ENCODE data around the gene PCBD2. TPM values are rescaled to one million over a fixed set of nuclear protein-coding genes. Genes with fewer than 3 reads are reported as not detected.
"Not testable (repeated sequence)": the region's sequence is repeated elsewhere in the genome, so short reads cannot be mapped to it uniquely, and the experiment has no call there.

PCBD2 gene
- total RNA-seq = 7.0 TPM

- peak; percentile 80 for DNase-seq
Observed at GRCh38 chr5:134904610-134905245, at the start of gene PCBD2. Gene PCBD2 (plus strand): TSS chr5:134905131. CDS start chr5:134905140, 9 bp downstream.

- DNase-seq = not testable (repeated sequence)
Observed at GRCh38 chr5:134856465-134856864, 48.5 kb upstream of the PCBD2 start.

- DNase-seq = no peak
Observed at GRCh38 chr5:134857401-134857800, 47.5 kb upstream of the PCBD2 start.

DNA sequence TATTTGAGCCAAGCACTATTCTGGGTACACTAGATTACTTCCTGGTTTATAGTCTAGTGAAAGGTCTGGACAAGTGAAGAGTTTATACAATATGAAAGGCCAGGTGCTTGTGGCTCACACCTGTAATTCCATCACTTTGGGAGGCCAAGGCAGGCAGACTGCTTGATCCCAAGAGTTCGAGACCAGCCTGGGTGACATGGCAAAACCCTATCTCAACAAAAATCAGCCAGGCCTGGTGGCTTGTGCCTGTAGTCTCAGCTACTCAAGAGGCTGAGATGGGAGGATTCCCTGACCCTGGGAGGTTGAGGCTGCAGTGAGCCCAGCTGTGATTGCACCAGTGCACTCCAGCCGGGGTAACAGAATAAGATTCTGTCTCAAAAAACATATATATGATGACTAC, 40.2 kb upstream of the PCBD2 start:
- no peak for DNase-seq

DNA sequence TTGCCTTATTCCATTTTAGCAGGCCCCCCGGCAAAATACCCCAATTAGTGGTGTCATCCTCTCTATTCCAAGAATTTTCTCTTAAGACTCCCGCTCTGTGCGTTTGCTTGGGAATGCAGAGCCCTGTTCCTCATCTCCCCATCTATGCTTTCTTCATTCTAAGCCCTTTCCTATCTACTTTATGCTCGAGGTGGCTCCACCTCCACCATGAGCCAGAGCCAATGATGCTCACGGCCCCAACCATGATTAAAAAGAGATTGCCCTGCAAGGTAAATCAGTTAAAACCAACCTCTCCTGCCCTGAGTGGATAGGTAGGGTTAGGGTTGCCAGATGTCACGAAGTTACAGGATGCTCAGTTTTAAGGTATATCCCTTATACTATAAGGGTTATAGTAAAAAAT, 31.4 kb upstream of the PCBD2 start:
- DNase-seq = no peak

GRCh38 chr5:134873987-134874830, 30.7 kb upstream of the PCBD2 start, which contains the start of gene TXNDC15:
Gene TXNDC15 (plus strand): TSS chr5:134874371. CDS start chr5:134874428, 57 bp downstream.
- peak; percentile 77 for DNase-seq

DNA sequence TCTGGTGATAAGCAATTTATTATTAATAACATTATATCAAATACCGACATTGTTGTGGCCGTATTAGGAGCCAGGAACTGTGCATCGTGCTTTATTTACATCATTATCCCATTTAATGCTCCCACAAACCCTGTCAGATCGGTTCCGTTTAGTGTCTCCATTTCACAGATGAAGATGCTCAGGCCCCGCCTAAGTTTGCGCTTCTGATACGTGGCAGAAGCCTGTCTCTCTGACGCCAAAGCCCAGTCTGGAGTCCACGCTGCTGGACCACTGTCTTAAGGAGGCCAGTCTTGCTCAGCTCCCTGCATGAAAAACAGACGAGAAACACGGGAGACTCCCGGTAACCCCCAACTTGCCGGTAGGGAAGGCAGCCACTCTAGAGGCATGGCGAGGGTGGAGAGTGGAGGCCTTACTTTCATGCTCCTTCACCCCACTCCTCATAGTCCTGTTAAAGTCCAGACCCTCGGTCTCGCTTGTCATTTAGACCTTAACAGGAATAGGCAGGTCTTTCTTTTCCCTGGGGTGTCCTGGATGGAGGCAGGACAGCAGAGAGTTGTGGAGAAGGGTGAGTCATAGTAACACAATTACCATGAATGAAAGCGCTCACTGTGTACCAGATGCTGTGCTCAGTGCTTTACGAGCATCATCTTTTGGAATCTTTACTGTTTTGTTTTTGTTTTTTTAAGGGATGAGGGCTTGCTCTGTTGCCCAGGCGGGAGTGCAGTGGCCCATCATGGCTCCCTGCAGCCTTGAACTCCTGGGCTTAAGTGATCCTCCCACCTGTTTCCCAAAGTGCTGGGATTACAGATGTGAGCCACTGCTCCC, 29.9 kb upstream of the PCBD2 start:
- DNase-seq = peak; percentile 72

DNA sequence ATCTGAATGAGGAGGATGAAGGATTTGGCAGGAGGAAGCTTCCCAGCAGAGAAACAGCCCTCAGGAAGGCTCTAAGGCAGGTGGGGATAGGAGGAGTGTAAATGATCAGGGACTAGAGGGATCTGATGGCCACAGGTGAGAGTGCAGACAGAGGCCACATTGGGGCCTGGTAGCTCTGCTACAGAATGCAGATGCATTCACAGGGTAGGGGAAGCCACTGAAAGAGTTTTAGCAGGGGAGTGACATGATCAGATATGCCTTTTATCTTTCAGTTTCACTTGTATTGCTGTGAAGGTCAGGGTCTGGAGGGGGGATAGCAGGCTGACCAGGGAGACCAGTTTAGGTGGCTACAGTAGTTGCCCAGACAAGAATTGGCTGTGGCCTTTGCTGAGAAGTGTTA, 27.8 kb upstream of the PCBD2 start:
- DNase-seq = no peak

DNA sequence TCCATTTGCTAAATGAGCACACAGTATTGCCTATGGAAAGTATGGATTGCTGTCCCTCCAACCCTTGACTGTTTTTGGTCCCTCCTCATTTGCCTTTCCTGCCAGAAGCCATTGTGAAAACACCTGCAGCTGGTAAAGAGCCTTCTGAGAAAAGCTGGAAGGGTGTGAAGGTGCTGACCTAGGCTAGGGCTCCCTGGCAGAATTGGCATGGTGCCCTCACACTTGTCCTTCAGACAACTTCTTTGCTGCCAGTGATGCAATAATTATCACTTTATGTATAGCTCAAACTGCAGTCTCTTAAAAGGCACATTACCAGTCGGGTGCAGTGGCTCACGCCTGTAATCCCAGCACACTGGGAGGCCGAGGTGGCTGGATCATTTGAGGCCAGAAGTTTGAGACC, 26.5 kb upstream of the PCBD2 start:
- no peak for DNase-seq

DNA sequence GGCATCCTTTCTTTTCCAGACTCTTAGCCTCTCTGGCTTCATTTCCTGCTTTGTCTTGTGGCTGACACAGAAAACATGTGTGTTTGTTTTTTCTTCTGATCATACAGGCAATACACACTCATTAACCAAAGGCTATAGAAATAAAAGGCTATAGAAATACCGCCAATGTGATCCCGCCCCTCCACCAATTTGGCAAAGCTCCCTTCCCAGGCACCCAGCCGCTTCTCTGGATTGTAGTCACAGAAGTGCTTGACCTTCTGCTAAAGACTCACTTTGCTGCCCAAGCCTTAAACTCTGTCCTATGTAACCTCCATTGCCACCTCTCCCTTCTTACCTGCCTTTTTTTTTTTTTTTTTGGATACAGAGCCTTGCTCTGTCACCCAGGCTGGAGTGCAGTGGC, 25.5 kb upstream of the PCBD2 start:
- no peak for DNase-seq

GRCh38 chr5:134880937-134881336, 24.0 kb upstream of the PCBD2 start:
- not testable (repeated sequence) for DNase-seq

- DNase-seq = not testable (repeated sequence)
Observed at GRCh38 chr5:134881711-134882110, 23.2 kb upstream of the PCBD2 start.

DNA sequence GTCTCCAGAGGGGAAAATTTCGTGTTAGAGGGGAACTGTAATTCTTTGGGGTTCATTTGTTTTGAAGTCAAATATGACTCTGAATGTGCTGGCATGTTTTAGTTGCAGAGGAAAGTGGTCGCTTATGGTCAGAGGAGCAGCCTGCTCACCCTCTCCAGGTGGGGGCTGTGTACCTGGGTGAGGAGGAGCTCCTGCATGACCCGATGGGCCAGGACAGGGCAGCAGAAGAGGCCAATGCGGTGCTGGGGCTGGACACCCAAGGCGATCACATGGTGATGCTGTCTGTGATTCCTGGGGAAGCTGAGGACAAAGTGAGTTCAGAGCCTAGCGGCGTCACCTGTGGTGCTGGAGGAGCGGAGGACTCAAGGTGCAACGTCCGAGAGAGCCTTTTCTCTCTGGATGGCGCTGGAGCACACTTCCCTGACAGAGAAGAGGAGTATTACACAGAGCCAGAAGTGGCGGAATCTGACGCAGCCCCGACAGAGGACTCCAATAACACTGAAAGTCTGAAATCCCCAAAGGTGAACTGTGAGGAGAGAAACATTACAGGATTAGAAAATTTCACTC, 17.3 kb upstream of the PCBD2 start:
- DNase-seq = no peak

DNA sequence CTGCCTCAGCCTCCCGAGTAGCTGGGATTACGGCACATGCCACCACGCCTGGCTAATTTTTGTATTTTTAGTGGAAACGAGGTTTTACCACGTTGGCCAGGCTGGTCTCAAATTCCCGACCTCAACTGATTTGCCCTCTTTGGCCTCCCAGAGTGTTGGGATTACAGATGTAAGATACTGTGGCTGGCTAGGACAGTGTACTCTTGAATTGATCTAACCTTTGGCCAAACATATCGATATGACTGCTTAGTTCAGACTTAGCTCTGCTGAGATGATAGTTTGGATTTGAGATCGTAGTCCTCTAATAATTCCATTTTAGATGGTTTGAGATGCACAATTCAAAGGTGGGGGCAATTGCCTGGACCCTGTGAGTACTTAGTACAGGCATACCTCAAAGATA, 15.6 kb upstream of the PCBD2 start:
- DNase-seq = no peak

- no peak for DNase-seq
Observed at GRCh38 chr5:134891473-134891872, 13.5 kb upstream of the PCBD2 start.

DNA sequence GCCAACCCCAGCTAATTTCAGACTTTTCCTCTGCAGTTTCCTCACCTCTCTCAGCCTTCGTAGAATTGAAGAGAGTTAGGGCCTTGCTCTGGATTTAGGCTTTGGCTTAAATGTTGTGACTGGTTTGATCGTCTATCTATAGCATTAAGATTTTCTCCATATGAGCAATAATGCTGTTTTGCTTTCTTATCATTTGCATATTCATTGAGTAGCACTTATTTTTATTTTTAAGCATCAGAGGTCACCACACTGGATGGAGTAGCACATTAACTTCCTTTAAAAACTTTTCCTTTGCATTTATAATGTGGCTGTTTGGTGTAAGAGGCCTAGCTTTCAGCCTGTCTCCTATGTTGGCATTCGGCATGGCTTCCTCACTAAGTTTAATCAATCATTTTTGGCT, 12.6 kb upstream of the PCBD2 start:
- DNase-seq = no peak

- no peak for DNase-seq
Observed at GRCh38 chr5:134892926-134893325, 12.0 kb upstream of the PCBD2 start.

DNA sequence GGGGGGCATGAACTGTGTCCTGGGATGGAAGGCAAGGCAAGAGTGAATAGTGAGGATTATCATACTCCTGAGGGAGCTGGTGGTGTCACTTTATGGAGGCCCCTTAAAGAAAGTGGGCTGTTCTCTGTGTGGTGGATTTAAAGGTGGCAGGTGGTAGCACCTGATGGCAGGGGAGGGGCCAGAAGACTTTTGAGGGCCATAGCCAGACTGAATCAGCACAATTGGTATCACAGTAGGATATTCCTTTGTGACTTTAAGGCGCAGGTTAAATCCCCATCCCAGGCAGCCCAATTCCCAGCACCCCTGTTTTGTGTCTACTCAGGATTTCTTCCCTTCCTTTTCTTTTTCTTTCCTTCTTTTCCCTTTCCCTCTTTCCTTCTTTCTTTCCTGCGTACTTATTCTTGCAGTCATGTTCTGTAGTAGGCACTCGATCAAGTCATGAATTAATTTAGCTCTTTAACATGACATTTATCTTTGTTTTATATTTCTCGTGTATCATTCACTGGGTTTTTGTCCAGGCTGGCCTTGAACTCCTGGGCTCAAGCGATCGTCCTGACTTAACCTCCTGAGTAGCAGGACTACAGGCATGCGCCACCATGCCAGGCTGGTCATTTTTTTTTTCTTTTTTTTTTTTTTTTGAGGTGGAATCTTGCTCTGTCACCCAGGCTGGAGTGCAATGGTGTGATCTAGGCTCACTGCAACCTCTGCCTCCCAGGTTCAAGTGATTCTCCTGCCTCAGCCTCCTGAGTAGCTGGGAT, 11.0 kb upstream of the PCBD2 start:
- no peak for DNase-seq

GRCh38 chr5:134902071-134902801, 2.7 kb upstream of the PCBD2 start:
- peak; percentile 5 for DNase-seq

DNA sequence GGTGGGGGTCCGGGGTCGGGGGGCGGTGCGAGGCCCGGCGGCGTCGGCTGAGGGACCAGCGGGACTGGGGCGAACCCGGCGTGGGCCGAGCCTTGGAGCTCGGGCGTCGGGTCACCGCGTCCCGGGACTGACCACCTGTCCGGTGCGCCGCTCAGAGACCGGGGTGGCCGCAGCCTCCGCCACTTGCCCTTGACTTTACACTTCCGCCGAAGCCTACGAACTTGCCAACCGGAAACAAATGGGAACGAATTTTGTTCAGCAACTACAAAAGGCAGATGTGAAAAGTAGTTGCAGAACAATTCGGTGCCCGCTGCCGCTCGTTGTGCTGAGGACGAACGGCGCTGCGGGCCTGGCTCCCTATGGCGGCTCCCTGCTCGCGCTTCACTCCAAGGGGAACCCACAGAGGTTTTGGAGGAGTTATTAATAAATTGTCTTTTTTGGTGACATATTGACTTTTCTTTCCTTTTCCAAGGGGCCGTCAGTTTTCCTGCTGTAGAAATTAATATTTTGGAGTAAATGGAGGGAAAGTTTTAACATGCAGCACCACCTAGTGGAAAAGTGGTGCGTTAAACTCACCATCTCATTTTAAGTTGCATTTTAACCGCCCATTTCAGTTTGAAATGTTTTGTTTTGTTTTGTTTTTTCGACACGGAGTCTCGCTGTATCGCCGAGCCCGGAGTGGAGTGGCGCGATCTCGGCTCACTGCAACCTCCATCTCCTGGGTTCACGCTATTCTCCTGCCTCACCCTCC, 490 bp downstream of the PCBD2 start:
- DNase-seq = peak; percentile 49
